OCI-LY1 (cell line): ENCODE measurements around the gene GAGE10.

Experiments used
- H2AFZ ChIP-seq: fragments of 200-600 bp; sonication (generic), shearing (Covaris generic); 2 replicates; pipeline ENCODE4 v1.6.0; 2014; ENCODE audit warnings: antibody characterized with exemption, mild to moderate bottlenecking, low read length
- H3F3A ChIP-seq: fragments of 200-600 bp; sonication (generic), shearing (Covaris generic); 2 replicates; pipeline ENCODE4 v1.6.0; 2014; ENCODE audit warnings: mild to moderate bottlenecking, antibody characterized with exemption, low read length, moderate library complexity; ENCODE audit not compliant: insufficient read depth
- H3K27ac ChIP-seq: fragments of 200-600 bp; sonication (generic); 2 replicates; pipeline ENCODE4 v1.5.1; 2014; ENCODE audit warnings: low read length, mixed run types, mild to moderate bottlenecking, low read depth; ENCODE audit not compliant: poor library complexity, severe bottlenecking
- H3K27me3 ChIP-seq: fragments of 200-600 bp; sonication (generic); 2 replicates; pipeline ENCODE4 v1.6.0; 2014; ENCODE audit warnings: antibody characterized with exemption, mild to moderate bottlenecking, low read length, moderate library complexity; ENCODE audit not compliant: insufficient read depth
- H3K36me3 ChIP-seq: fragments of 200-600 bp; sonication (generic); 2 replicates; pipeline ENCODE4 v1.6.1; 2014; ENCODE audit warnings: mild to moderate bottlenecking, antibody characterized with exemption, low read length, moderate library complexity, mixed read lengths; ENCODE audit not compliant: insufficient read depth
- H3K4me1 ChIP-seq: fragments of 200-600 bp; sonication (generic); 2 replicates; pipeline ENCODE4 v1.5.1; 2014; ENCODE audit warnings: mild to moderate bottlenecking, low read length, moderate library complexity; ENCODE audit not compliant: insufficient read depth, severe bottlenecking
- H3K4me2 ChIP-seq: fragments of 200-600 bp; sonication (generic), shearing (Covaris generic); 2 replicates; pipeline ENCODE4 v1.6.1; 2014; ENCODE audit warnings: low read length
- H3K4me3 ChIP-seq: fragments of 200-600 bp; sonication (generic); 2 replicates; pipeline ENCODE4 v1.5.1; 2014; ENCODE audit warnings: low read length, low read depth, mild to moderate bottlenecking, mixed read lengths; ENCODE audit not compliant: poor library complexity, severe bottlenecking
- H3K79me2 ChIP-seq: fragments of 200-600 bp; shearing (Covaris generic); 2 replicates; pipeline ENCODE4 v1.6.1; 2016; ENCODE audit warnings: mixed run types, low read length, mixed read lengths; ENCODE audit not compliant: insufficient read depth
- H3K9ac ChIP-seq: fragments of 200-600 bp; sonication (generic), shearing (Covaris generic); 2 replicates; pipeline ENCODE4 v1.6.1; 2014; ENCODE audit warnings: mild to moderate bottlenecking, low read length, mixed read lengths
- H3K9me2 ChIP-seq: fragments of 200-600 bp; sonication (generic), shearing (Covaris generic); 2 replicates; pipeline ENCODE4 v1.6.1; 2014; ENCODE audit warnings: low read depth, mild to moderate bottlenecking, low read length, mixed read lengths
- H3K9me3 ChIP-seq: fragments of 200-600 bp; shearing (Covaris generic); 2 replicates; pipeline ENCODE4 v1.6.1; 2014; ENCODE audit warnings: low read length, mixed read lengths
- H4K20me1 ChIP-seq: fragments of 200-600 bp; sonication (generic), shearing (Covaris generic); 2 replicates; pipeline ENCODE4 v1.6.0; 2016; ENCODE audit warnings: mild to moderate bottlenecking, low read length; ENCODE audit not compliant: insufficient read depth
- CTCF ChIP-seq: fragments of 200-600 bp; sonication (generic), shearing (Covaris generic); IDR thresholded peaks from 2 replicates; pipeline ENCODE4 v1.5.1; 2017; ENCODE audit warnings: mild to moderate bottlenecking, antibody characterized with exemption, low read length, moderate library complexity, mixed read lengths
- EZH2 ChIP-seq: fragments of 200-600 bp; sonication (generic), shearing (Covaris generic); IDR thresholded peaks from 2 replicates; pipeline ENCODE4 v1.8.0; 2017; ENCODE audit warnings: borderline replicate concordance, mixed run types, mild to moderate bottlenecking, antibody characterized with exemption, low read length, moderate library complexity, mixed read lengths

Gene GAGE10

GRCh38 chrX:49257074-49257790 is 46.2 kb upstream of the GAGE10 start:
- no peaks in the 10 kb centered on the region for H3K36me3 ChIP-seq
- H3K4me1 ChIP-seq, result peaks cover 15% of the 10 kb centered on the region
- no peaks in the 10 kb centered on the region for H3K9me2 ChIP-seq
- H3F3A ChIP-seq, result no peaks in the 10 kb centered on the region
- H3K9me3 ChIP-seq, result no peaks in the 10 kb centered on the region
- no peaks in the 10 kb centered on the region for H3K79me2 ChIP-seq
- H2AFZ ChIP-seq, result no peak overlapping the region
- no peak overlapping the region for H3K4me3 ChIP-seq
- H3K4me2 ChIP-seq, result no peak overlapping the region
- no peaks in the 10 kb centered on the region for H4K20me1 ChIP-seq
- no peak overlapping the region for H3K9ac ChIP-seq
- no peaks in the 10 kb centered on the region for H3K27me3 ChIP-seq
- TF ChIP-seq CTCF (no peak), EZH2 (no peak)
- no peak overlapping the region for H3K27ac ChIP-seq

GRCh38 chrX:49257846-49258748 is 45.3 kb upstream of the GAGE10 start:
- Histone ChIP-seq H3K4me2 (no peak overlapping the region), H2AFZ (no peak overlapping the region), H3K27me3 (no peaks in the 10 kb centered on the region), H3K9me3 (no peaks in the 10 kb centered on the region), H3K79me2 (no peaks in the 10 kb centered on the region), H3K9me2 (no peaks in the 10 kb centered on the region), H3K27ac (no peak overlapping the region), H3K4me3 (no peak overlapping the region), H3K9ac (no peak overlapping the region), H3K36me3 (no peaks in the 10 kb centered on the region), H4K20me1 (no peaks in the 10 kb centered on the region), H3K4me1 (peaks cover 15% of the 10 kb centered on the region), H3F3A (no peaks in the 10 kb centered on the region)
- TF ChIP-seq CTCF (no peak), EZH2 (no peak)

- Histone ChIP-seq H3K27ac (no peak overlapping the region), H2AFZ (no peak overlapping the region), H3K9me2 (no peaks in the 10 kb centered on the region), H3K79me2 (no peaks in the 10 kb centered on the region), H3K36me3 (no peaks in the 10 kb centered on the region), H3K4me2 (no peak overlapping the region), H3K27me3 (no peaks in the 10 kb centered on the region), H3K4me3 (no peak overlapping the region), H3K9me3 (no peaks in the 10 kb centered on the region), H3K4me1 (peaks cover 15% of the 10 kb centered on the region), H3K9ac (no peak overlapping the region), H4K20me1 (no peaks in the 10 kb centered on the region), H3F3A (no peaks in the 10 kb centered on the region)
- TF ChIP-seq EZH2, result no peak
- TF ChIP-seq CTCF, result no peak
Measured at GRCh38 chrX:49258749-49259124, 44.7 kb upstream of the GAGE10 start.
